Measurements from ENCODE around the gene ACOX3. TPM values are rescaled to one million over a fixed set of nuclear protein-coding genes. Genes with fewer than 3 reads are reported as not detected.

Gene ACOX3
- total and polyA plus RNA-seq, 2 donors (not counting 1 experiment from before 2014, with no cell fraction given) = 6.8 to 23.8 TPM

DNA sequence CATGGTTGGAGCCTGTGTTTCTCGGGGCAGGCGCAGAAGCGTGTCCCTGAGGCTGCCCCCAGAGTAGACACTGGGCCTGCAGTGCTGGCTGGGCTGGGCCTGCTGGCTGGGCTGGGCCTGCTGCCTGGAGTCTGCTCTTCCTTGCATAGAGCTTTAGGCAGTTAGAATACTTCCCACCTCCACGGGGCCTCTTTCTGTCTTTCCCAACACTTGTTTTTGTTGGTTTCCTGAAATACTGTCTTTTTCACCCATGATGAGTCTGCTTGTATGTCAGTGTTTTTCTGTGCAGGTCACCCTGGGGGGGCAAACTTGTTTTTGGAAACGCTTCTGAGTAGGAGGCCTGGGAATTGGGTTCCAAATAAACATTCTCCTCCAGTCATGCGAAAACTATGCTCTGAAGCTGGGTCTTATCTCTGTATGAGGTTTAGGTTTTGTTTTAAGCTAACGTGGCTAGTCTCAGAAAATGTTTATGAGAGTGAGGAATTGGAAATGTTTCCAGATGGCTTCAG is 32.2 kb upstream of the ACOX3 start:
- DNase-seq (ENCODE audit: low read depth in 2 of 2) = peak; percentile 96
- Histone ChIP-seq H3K79me2 (ENCODE audit: control insufficient read depth, insufficient read depth, low read length) (no peaks in the 10 kb centered on the region), H3K9me3 (ENCODE audit: control insufficient read depth, insufficient read depth, low read depth, low read length) (no peaks in the 10 kb centered on the region), H3K27me3 (ENCODE audit: control insufficient read depth, insufficient read depth, low read length) (no peaks in the 10 kb centered on the region), H4K20me1 (ENCODE audit: control insufficient read depth, extremely low read depth, insufficient read depth, low read length) (no peaks in the 10 kb centered on the region), H3K4me3 (replicated peaks in 1 of 4; ENCODE audit: control extremely low read depth in 1 of 4, insufficient read depth in 1 of 4, low read depth in 3 of 4, low read length in 4 of 4) (no peak overlapping the region), H3K27ac (ENCODE audit: insufficient read depth, low read length) (peak overlapping the region; percentile 85), H3K36me3 (ENCODE audit: control insufficient read depth, insufficient read depth, low read length) (peaks cover 3% of the 10 kb centered on the region), H3K4me1 (ENCODE audit: control insufficient read depth, extremely low read depth, insufficient read depth, low read length) (peaks cover 19% of the 10 kb centered on the region), H2AFZ (ENCODE audit: low read length) (no peak overlapping the region), H3K9ac (ENCODE audit: insufficient read depth, low read length) (peak overlapping the region; percentile 51), H3K4me2 (ENCODE audit: extremely low read depth, insufficient read depth, low read length) (peak overlapping the region; percentile 42)
- TF ChIP-seq, protein P1, sequence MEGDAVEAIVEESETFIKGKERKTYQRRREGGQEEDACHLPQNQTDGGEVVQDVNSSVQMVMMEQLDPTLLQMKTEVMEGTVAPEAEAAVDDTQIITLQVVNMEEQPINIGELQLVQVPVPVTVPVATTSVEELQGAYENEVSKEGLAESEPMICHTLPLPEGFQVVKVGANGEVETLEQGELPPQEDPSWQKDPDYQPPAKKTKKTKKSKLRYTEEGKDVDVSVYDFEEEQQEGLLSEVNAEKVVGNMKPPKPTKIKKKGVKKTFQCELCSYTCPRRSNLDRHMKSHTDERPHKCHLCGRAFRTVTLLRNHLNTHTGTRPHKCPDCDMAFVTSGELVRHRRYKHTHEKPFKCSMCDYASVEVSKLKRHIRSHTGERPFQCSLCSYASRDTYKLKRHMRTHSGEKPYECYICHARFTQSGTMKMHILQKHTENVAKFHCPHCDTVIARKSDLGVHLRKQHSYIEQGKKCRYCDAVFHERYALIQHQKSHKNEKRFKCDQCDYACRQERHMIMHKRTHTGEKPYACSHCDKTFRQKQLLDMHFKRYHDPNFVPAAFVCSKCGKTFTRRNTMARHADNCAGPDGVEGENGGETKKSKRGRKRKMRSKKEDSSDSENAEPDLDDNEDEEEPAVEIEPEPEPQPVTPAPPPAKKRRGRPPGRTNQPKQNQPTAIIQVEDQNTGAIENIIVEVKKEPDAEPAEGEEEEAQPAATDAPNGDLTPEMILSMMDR (conservative IDR thresholded peaks at IDR 0.05 in 1 of 2, IDR thresholded peaks at IDR 0.05 in 1 of 2; ENCODE audit: low read depth in 1 of 2, low read length in 2 of 2) = no peak
- no peak for TF ChIP-seq EZH2 (IDR thresholded peaks at IDR 0.05; ENCODE audit: low read length, missing control alignments)

DNA sequence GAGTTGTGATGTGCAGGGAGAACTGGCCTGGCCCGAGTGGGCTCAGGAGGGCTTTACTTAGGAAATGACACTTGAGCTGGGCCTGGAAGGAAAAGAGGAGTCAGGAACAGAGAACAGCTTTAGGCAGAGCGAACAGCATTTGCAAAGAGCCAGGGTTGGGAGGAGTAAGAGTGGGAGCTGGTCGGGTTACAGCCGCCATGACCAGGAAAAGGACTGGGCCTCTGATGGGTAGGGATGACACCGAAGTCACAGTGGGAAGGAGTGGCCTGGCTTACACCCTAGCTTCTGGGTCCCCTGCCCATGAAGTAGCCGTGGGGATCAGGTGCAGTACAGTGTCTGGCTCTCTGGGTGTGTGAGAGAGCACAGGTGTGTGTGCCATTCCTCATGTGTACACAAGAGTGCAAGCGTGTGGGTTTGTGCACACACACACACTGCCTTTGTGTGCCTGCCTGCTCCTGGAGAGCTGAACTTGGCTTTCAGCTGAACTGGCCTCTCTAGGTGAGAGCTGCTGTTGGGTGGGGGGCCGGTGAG is 31.7 kb upstream of the ACOX3 start:
- H3K9ac ChIP-seq (ENCODE audit: insufficient read depth, low read length) = peak overlapping the region; percentile 51
- DNase-seq (ENCODE audit: low read depth in 2 of 2) = no peak

DNA sequence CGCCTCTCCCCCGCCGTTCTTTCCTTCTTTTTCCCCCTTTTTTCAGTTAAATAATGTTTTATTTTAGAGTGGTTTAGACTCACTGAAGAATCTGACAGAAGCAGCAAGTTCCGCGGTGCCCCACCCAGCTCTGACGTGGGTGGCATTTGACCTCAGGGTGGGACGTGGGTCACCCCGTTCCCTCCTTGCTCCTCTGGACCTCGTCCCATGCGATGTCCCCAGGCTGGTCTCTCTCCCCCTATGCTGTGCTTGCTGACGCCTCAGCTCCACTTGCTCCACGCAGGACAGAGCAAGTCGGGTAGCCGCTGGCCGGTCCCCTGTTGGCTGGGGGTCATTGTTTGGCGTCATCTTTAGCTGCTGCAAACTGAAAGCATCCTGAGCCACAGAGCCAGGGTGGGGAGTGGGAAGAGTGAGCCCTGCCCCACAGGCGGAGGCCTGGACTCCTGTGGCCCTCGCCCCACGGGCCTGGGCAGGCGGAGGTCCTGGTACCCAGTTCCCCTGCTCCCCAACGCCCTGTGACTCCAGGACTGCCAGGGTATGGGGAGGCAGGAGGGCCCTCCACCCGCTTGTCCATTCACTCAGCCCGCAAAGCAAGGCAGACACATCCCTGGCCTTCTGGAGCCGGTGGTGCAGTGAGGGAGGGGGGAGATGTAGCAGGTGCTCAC is 30.8 kb upstream of the ACOX3 start:
- no peak overlapping the region for H3K9ac ChIP-seq (ENCODE audit: insufficient read depth, low read length)
- H3K79me2 ChIP-seq (ENCODE audit: control insufficient read depth, insufficient read depth, low read length) = no peaks in the 10 kb centered on the region
- no peaks in the 10 kb centered on the region for H4K20me1 ChIP-seq (ENCODE audit: control insufficient read depth, extremely low read depth, insufficient read depth, low read length)
- no peak overlapping the region for H3K27ac ChIP-seq (ENCODE audit: insufficient read depth, low read length)
- no peak for TF ChIP-seq EZH2 (IDR thresholded peaks at IDR 0.05; ENCODE audit: low read length, missing control alignments)
- TF ChIP-seq, protein P1 (conservative IDR thresholded peaks at IDR 0.05 in 1 of 2, IDR thresholded peaks at IDR 0.05 in 1 of 2; ENCODE audit: low read depth in 1 of 2, low read length in 2 of 2) = no peak
- DNase-seq (ENCODE audit: low read depth in 2 of 2) = no peak
- H3K9me3 ChIP-seq (ENCODE audit: control insufficient read depth, insufficient read depth, low read depth, low read length) = no peaks in the 10 kb centered on the region
- no peak overlapping the region for H3K4me3 ChIP-seq (replicated peaks in 1 of 4; ENCODE audit: control extremely low read depth in 1 of 4, insufficient read depth in 1 of 4, low read depth in 3 of 4, low read length in 4 of 4)
- H2AFZ ChIP-seq (ENCODE audit: low read length) = no peak overlapping the region
- H3K36me3 ChIP-seq (ENCODE audit: control insufficient read depth, insufficient read depth, low read length) = peaks cover 3% of the 10 kb centered on the region
- H3K4me1 ChIP-seq (ENCODE audit: control insufficient read depth, extremely low read depth, insufficient read depth, low read length) = peaks cover 19% of the 10 kb centered on the region
- H3K4me2 ChIP-seq (ENCODE audit: extremely low read depth, insufficient read depth, low read length) = no peak overlapping the region
- H3K27me3 ChIP-seq (ENCODE audit: control insufficient read depth, insufficient read depth, low read length) = no peaks in the 10 kb centered on the region

More for the DNA sequence above, 31.7 kb upstream of the ACOX3 start:
- H3K36me3 ChIP-seq (ENCODE audit: control insufficient read depth, insufficient read depth, low read length) = peaks cover 3% of the 10 kb centered on the region
- no peaks in the 10 kb centered on the region for H4K20me1 ChIP-seq (ENCODE audit: control insufficient read depth, extremely low read depth, insufficient read depth, low read length)
- H3K27me3 ChIP-seq (ENCODE audit: control insufficient read depth, insufficient read depth, low read length) = no peaks in the 10 kb centered on the region
- H2AFZ ChIP-seq (ENCODE audit: low read length) = no peak overlapping the region
- peaks cover 19% of the 10 kb centered on the region for H3K4me1 ChIP-seq (ENCODE audit: control insufficient read depth, extremely low read depth, insufficient read depth, low read length)
- peak overlapping the region; percentile 42 for H3K4me2 ChIP-seq (ENCODE audit: extremely low read depth, insufficient read depth, low read length)
- no peaks in the 10 kb centered on the region for H3K79me2 ChIP-seq (ENCODE audit: control insufficient read depth, insufficient read depth, low read length)
- no peak overlapping the region for H3K4me3 ChIP-seq (replicated peaks in 1 of 4; ENCODE audit: control extremely low read depth in 1 of 4, insufficient read depth in 1 of 4, low read depth in 3 of 4, low read length in 4 of 4)
- TF ChIP-seq, protein P1 (conservative IDR thresholded peaks at IDR 0.05 in 1 of 2, IDR thresholded peaks at IDR 0.05 in 1 of 2; ENCODE audit: low read depth in 1 of 2, low read length in 2 of 2) = no peak
- no peak for TF ChIP-seq EZH2 (IDR thresholded peaks at IDR 0.05; ENCODE audit: low read length, missing control alignments)
- peak overlapping the region; percentile 85 for H3K27ac ChIP-seq (ENCODE audit: insufficient read depth, low read length)
- H3K9me3 ChIP-seq (ENCODE audit: control insufficient read depth, insufficient read depth, low read depth, low read length) = no peaks in the 10 kb centered on the region

Measured in fibroblast of lung (primary cell).